Measurements from ENCODE around the gene DDAH1. TPM values are rescaled to one million over a fixed set of nuclear protein-coding genes. Genes with fewer than 3 reads are reported as not detected.

Gene DDAH1
- total RNA-seq, 1 experiment from 2014 or later = 20.8 TPM

- Histone ChIP-seq H3K27me3 (no peaks in the 10 kb centered on the region), H3K4me3 (no peak overlapping the region), H3K9me3 (no peaks in the 10 kb centered on the region), H3K36me3 (peaks cover 6% of the 10 kb centered on the region)
- no peak for DNase-seq
These were observed 124.5 kb downstream of the DDAH1 start for GRCh38 chr1:85340427-85340826.

- Histone ChIP-seq H3K4me3 (no peak overlapping the region), H3K27me3 (no peaks in the 10 kb centered on the region), H3K9me3 (no peaks in the 10 kb centered on the region; the same call in 1 of the 2 replicates), H3K36me3 (peaks cover 12% of the 10 kb centered on the region)
- DNase-seq = no peak
These were observed 125.1 kb downstream of the DDAH1 start for GRCh38 chr1:85339656-85340399.

- H3K27me3 ChIP-seq = no peaks in the 10 kb centered on the region
- peaks cover 2% of the 10 kb centered on the region; the same call in 1 of the 2 replicates for H3K9me3 ChIP-seq
- H3K4me3 ChIP-seq = no peak overlapping the region
- peaks cover 19% of the 10 kb centered on the region for H3K36me3 ChIP-seq
- no peak for DNase-seq
These were observed 125.9 kb downstream of the DDAH1 start for GRCh38 chr1:85339089-85339488.

GRCh38 chr1:85334962-85335361 lies 130.0 kb downstream of the DDAH1 start:
- DNase-seq = no peak
- Histone ChIP-seq H3K4me3 (no peak overlapping the region), H3K27me3 (no peaks in the 10 kb centered on the region), H3K36me3 (peaks cover 21% of the 10 kb centered on the region), H3K9me3 (peaks cover 9% of the 10 kb centered on the region)

GRCh38 chr1:85333186-85333585 lies 131.8 kb downstream of the DDAH1 start:
- peaks cover 9% of the 10 kb centered on the region for H3K9me3 ChIP-seq
- no peak for DNase-seq
- H3K36me3 ChIP-seq = peaks cover 24% of the 10 kb centered on the region
- H3K27me3 ChIP-seq = no peaks in the 10 kb centered on the region
- H3K4me3 ChIP-seq = no peak overlapping the region

GRCh38 chr1:85332575-85332974 lies 132.4 kb downstream of the DDAH1 start:
- Histone ChIP-seq H3K27me3 (no peaks in the 10 kb centered on the region), H3K36me3 (peaks cover 24% of the 10 kb centered on the region), H3K9me3 (peaks cover 9% of the 10 kb centered on the region), H3K4me3 (no peak overlapping the region)
- no peak for DNase-seq

GRCh38 chr1:85330711-85331290 lies 134.2 kb downstream of the DDAH1 start:
- Histone ChIP-seq H3K27me3 (no peaks in the 10 kb centered on the region), H3K4me3 (no peak overlapping the region), H3K36me3 (peaks cover 24% of the 10 kb centered on the region)

GRCh38 chr1:85330214-85330631 lies 134.7 kb downstream of the DDAH1 start:
- H3K4me3 ChIP-seq = no peak overlapping the region

More at GRCh38 chr1:85330711-85331290, 134.2 kb downstream of the DDAH1 start:
- peaks cover 9% of the 10 kb centered on the region for H3K9me3 ChIP-seq
- DNase-seq = peak; percentile 88

GRCh38 chr1:85328713-85329397 lies 136.1 kb downstream of the DDAH1 start:
- H3K4me3 ChIP-seq = no peak overlapping the region
- peak; percentile 91 for DNase-seq
- peaks cover 7% of the 10 kb centered on the region for H3K9me3 ChIP-seq
- peaks cover 8% of the 10 kb centered on the region for H3K36me3 ChIP-seq
- no peaks in the 10 kb centered on the region for H3K27me3 ChIP-seq

More at GRCh38 chr1:85330214-85330631, 134.7 kb downstream of the DDAH1 start:
- Histone ChIP-seq H3K36me3 (peaks cover 20% of the 10 kb centered on the region), H3K9me3 (peaks cover 9% of the 10 kb centered on the region), H3K27me3 (no peaks in the 10 kb centered on the region)
- DNase-seq = peak; percentile 67

GRCh38 chr1:85327759-85328158 lies 137.2 kb downstream of the DDAH1 start:
- no peaks in the 10 kb centered on the region for H3K27me3 ChIP-seq
- no peaks in the 10 kb centered on the region for H3K9me3 ChIP-seq
- DNase-seq = no peak
- H3K4me3 ChIP-seq = no peak overlapping the region
- H3K36me3 ChIP-seq = peaks cover 3% of the 10 kb centered on the region

GRCh38 chr1:85326851-85327250 lies 138.1 kb downstream of the DDAH1 start:
- Histone ChIP-seq H3K4me3 (no peak overlapping the region), H3K36me3 (peaks cover 6% of the 10 kb centered on the region), H3K27me3 (no peaks in the 10 kb centered on the region), H3K9me3 (no peaks in the 10 kb centered on the region)
- DNase-seq = no peak

GRCh38 chr1:85326336-85326735 lies 138.6 kb downstream of the DDAH1 start:
- Histone ChIP-seq H3K9me3 (no peaks in the 10 kb centered on the region), H3K36me3 (peaks cover 6% of the 10 kb centered on the region), H3K27me3 (no peaks in the 10 kb centered on the region), H3K4me3 (no peak overlapping the region)
- no peak for DNase-seq

GRCh38 chr1:85325920-85326319 lies 139.0 kb downstream of the DDAH1 start:
- no peak for DNase-seq
- H3K9me3 ChIP-seq = no peaks in the 10 kb centered on the region
- H3K4me3 ChIP-seq = no peak overlapping the region
- H3K36me3 ChIP-seq = peaks cover 6% of the 10 kb centered on the region
- H3K27me3 ChIP-seq = no peaks in the 10 kb centered on the region

GRCh38 chr1:85323770-85324169 lies 141.2 kb downstream of the DDAH1 start:
- Histone ChIP-seq H3K9me3 (no peaks in the 10 kb centered on the region), H3K4me3 (no peak overlapping the region), H3K36me3 (peaks cover 12% of the 10 kb centered on the region), H3K27me3 (no peaks in the 10 kb centered on the region)
- DNase-seq = no peak

GRCh38 chr1:85322655-85323054 lies 142.3 kb downstream of the DDAH1 start:
- Histone ChIP-seq H3K27me3 (no peaks in the 10 kb centered on the region), H3K4me3 (no peak overlapping the region), H3K9me3 (no peaks in the 10 kb centered on the region), H3K36me3 (peaks cover 10% of the 10 kb centered on the region)
- DNase-seq = no peak

- Histone ChIP-seq H3K36me3 (peaks cover 10% of the 10 kb centered on the region), H3K9me3 (no peaks in the 10 kb centered on the region)
- no peak for DNase-seq
These were observed 143.6 kb downstream of the DDAH1 start for GRCh38 chr1:85321237-85321964.

More at GRCh38 chr1:85321237-85321964, 143.6 kb downstream of the DDAH1 start:
- Histone ChIP-seq H3K27me3 (no peaks in the 10 kb centered on the region), H3K4me3 (no peak overlapping the region)

All from MG63 (cell line).